DND-41 (cell line): Measurements from ENCODE around the gene SPSB4.

ENCODE experiments used
- ATAC-seq: fragments of 200-7000 bp; cut with Tn5 transposase; 3 replicates; pipeline ENCODE4 v1.9.1; 2021; ENCODE audit warnings: low read depth; ENCODE audit not compliant: insufficient read depth
- DNase-seq: peaks from one replicate; pipeline ENCODE4 v3.0.0-alpha.2; 2020
- H2AFZ ChIP-seq: 2 replicates; pipeline ENCODE4 v1.6.0; 2012; ENCODE audit warnings: low read depth, low read length
- H3K27ac ChIP-seq: 2 replicates; pipeline ENCODE4 v1.5.1; 2012; ENCODE audit warnings: low read length, inconsistent platforms
- H3K27me3 ChIP-seq: fragments of 200-600 bp; sonication (generic); 2 replicates; pipeline ENCODE4 v1.6.0; 2012; ENCODE audit warnings: low read length, mild to moderate bottlenecking, inconsistent platforms; ENCODE audit not compliant: insufficient read depth, poor library complexity
- H3K36me3 ChIP-seq: 2 replicates; pipeline ENCODE4 v1.5.1; 2012; ENCODE audit warnings: low read length, inconsistent platforms; ENCODE audit not compliant: insufficient read depth
- H3K4me1 ChIP-seq: 2 replicates; pipeline ENCODE4 v1.5.1; 2012; ENCODE audit warnings: mild to moderate bottlenecking, low read length; ENCODE audit not compliant: insufficient read depth
- H3K4me2 ChIP-seq: 2 replicates; pipeline ENCODE4 v1.6.0; 2012; ENCODE audit warnings: mild to moderate bottlenecking, moderate library complexity, low read length, inconsistent platforms; ENCODE audit not compliant: insufficient read depth
- H3K4me3 ChIP-seq, 2 experiments: fragments of 200-600 bp in 1 of 2; shearing (Covaris generic) in 1 of 2; 2 replicates each; pipeline ENCODE4 v1.5.1; 2012 to 2016; ENCODE audit warnings: inconsistent platforms in 2 of 2, low read length in 2 of 2, mild to moderate bottlenecking in 2 of 2, low read depth in 1 of 2, moderate library complexity in 1 of 2
- H3K79me2 ChIP-seq: 2 replicates; pipeline ENCODE4 v1.6.0; 2012; ENCODE audit warnings: low read length, inconsistent platforms; ENCODE audit not compliant: insufficient read depth
- H3K9ac ChIP-seq: 2 replicates; pipeline ENCODE4 v1.6.0; 2012; ENCODE audit warnings: low read depth, mild to moderate bottlenecking, inconsistent platforms, low read length, moderate library complexity
- H3K9me3 ChIP-seq: 2 replicates; pipeline ENCODE4 v1.5.1; 2012; ENCODE audit warnings: low read length, moderate library complexity, mild to moderate bottlenecking, inconsistent platforms; ENCODE audit not compliant: insufficient read depth, severe bottlenecking
- H4K20me1 ChIP-seq: 2 replicates; pipeline ENCODE4 v1.6.0; 2012; ENCODE audit warnings: low read length; ENCODE audit not compliant: insufficient read depth
- CTCF ChIP-seq: IDR thresholded peaks from 2 replicates; pipeline ENCODE4 v1.5.1; 2012; ENCODE audit warnings: borderline replicate concordance, low read length, moderate library complexity, mild to moderate bottlenecking; ENCODE audit not compliant: poor library complexity, severe bottlenecking; ENCODE audit errors: extremely low read depth
- EZH2 ChIP-seq: IDR thresholded peaks from 3 replicates; pipeline ENCODE4 v1.6.1; 2012; ENCODE audit warnings: borderline replicate concordance, low read depth, mild to moderate bottlenecking, moderate library complexity, low read length, inconsistent platforms; ENCODE audit not compliant: severe bottlenecking

SPSB4 gene

GRCh38 chr3:141044695-141045641 lies 6.2 kb upstream of the SPSB4 start:
- H3K4me1 ChIP-seq = peaks cover under 1% of the 10 kb centered on the region
- DNase-seq (no peak), ATAC-seq (no peak)
- no peak overlapping the region for H3K9ac ChIP-seq
- H3K4me2 ChIP-seq = no peak overlapping the region
- H3K79me2 ChIP-seq = no peaks in the 10 kb centered on the region
- H3K27ac ChIP-seq = no peak overlapping the region
- H2AFZ ChIP-seq = no peak overlapping the region
- TF ChIP-seq CTCF (no peak), EZH2 (no peak)
- H3K9me3 ChIP-seq = no peaks in the 10 kb centered on the region
- no peaks in the 10 kb centered on the region for H3K36me3 ChIP-seq
- H4K20me1 ChIP-seq = no peaks in the 10 kb centered on the region
- no peak overlapping the region for H3K4me3 ChIP-seq
- no peaks in the 10 kb centered on the region for H3K27me3 ChIP-seq

GRCh38 chr3:141045849-141046248 lies 5.3 kb upstream of the SPSB4 start:
- H3K36me3 ChIP-seq = no peaks in the 10 kb centered on the region
- no peak overlapping the region for H2AFZ ChIP-seq
- no peak overlapping the region for H3K4me3 ChIP-seq
- no peaks in the 10 kb centered on the region for H3K79me2 ChIP-seq
- no peaks in the 10 kb centered on the region for H4K20me1 ChIP-seq
- no peak overlapping the region for H3K4me2 ChIP-seq
- TF ChIP-seq EZH2 (no peak), CTCF (no peak)
- H3K27ac ChIP-seq = no peak overlapping the region
- no peak for ATAC-seq
- H3K9ac ChIP-seq = no peak overlapping the region
- no peaks in the 10 kb centered on the region for H3K9me3 ChIP-seq
- H3K4me1 ChIP-seq = peaks cover 10% of the 10 kb centered on the region
- no peaks in the 10 kb centered on the region for H3K27me3 ChIP-seq
- no peak for DNase-seq

- H3K27me3 ChIP-seq = peaks cover 6% of the 10 kb centered on the region
- no peak for DNase-seq
Measured at GRCh38 chr3:141047168-141047567, 4.0 kb upstream of the SPSB4 start.

More at GRCh38 chr3:141047168-141047567, 4.0 kb upstream of the SPSB4 start:
- Histone ChIP-seq H3K9ac (no peak overlapping the region), H3K4me1 (peaks cover 13% of the 10 kb centered on the region), H3K79me2 (peaks cover 5% of the 10 kb centered on the region), H2AFZ (no peak overlapping the region), H3K27ac (no peak overlapping the region), H4K20me1 (no peaks in the 10 kb centered on the region), H3K9me3 (no peaks in the 10 kb centered on the region), H3K4me3 (no peak overlapping the region), H3K4me2 (no peak overlapping the region), H3K36me3 (no peaks in the 10 kb centered on the region; the same call in 1 of the 2 replicates)
- no peak for ATAC-seq
- TF ChIP-seq CTCF (no peak), EZH2 (no peak)
